CD4-positive, alpha-beta T cell treated with Interleukin-12 subunit alpha and Interleukin-12 subunit beta, for 1 hour (primary cell): ENCODE measurements around the gene PKNOX1.
"Not testable (repeated sequence)": the region's sequence is repeated elsewhere in the genome, so short reads cannot be mapped to it uniquely, and the experiment has no call there.

Experiments used
- DNase-seq: peaks from one replicate; pipeline ENCODE4 v3.0.0-alpha.2; 2020

Gene PKNOX1

DNA sequence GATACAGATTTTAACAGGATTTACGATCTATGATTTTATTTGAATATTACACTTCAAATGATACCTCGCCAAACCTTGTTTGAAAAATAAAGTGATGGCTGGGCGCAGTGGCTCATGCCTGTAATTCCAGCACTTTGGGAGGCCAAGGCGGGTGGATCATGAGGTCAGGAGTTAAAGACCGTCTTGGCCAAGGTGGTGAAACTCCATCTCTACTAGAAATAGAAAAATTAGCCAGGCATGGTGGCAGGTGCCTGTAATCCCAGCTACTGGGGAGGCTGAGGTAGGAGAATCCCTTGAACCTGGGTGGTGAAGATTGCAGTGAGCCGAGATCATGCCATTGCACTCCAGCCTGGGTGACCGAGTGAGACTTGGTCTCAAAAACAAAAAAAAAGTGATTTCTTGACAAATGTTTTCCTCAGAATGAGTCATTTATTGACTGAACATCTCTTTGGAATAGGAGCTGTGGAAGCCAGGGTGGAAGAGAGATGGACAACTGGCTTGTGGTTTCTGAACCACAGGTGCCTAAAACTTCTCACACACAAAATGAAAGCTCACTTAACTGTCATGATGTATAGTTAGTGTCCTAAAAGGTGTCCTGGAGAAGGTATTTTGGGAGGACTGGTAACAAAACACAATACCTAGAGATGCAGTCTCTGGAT lies 11.9 kb downstream of the PKNOX1 start:
- no peak for DNase-seq

DNA sequence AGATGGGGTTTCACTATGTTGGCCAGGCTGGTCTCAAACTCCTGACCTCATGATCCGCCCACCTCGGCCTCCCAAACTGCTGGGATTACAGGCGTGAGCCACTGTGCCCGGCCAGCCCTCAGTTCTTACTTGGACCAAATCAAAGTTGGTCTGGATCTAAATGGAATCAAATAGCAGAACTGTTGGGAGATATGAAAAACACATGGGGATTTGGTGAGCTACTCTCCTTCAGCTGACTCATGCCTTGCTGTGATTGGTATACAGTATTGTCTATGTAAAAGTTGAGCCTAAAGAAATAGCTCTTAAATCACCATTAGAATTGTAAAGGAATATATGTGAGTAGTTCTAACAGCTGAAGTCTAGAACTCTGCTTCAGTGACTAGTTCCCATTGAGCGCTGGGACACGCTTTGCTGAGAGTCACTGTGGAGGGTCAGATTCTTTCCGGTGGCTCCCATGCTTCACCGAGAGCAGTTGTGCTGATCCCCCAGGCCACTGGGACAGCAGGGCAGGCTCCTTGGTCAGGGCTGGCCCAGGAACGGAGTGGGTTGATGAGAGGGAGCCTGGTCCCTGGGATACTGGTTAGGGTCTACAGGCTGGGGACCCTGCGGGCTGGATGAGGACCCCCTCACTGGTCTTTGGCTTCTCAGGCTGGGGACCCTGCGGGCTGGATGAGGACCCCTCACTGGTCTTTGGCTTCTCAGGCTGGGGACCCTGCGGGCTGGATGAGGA lies 14.0 kb downstream of the PKNOX1 start:
- DNase-seq = no peak

DNA sequence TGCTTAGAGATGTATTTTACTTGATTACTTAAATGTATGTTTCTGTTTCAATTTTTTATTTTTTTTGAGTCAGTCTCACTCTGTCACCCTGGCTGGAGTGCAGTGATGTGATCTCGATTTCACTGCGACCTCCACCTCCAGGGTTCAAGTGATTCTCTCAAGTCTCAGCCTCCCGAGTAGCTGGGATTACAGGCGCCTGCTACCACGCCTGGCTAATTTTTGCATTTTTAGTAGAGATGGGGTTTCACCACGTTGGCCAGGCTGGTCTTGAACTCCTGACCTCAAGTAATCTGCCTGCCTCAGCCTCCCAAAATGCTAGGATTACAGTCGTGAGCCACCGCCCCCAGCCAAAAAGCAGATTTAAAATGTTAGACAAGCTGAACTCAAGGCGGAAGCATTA lies 15.0 kb downstream of the PKNOX1 start:
- not testable (repeated sequence) for DNase-seq

DNA sequence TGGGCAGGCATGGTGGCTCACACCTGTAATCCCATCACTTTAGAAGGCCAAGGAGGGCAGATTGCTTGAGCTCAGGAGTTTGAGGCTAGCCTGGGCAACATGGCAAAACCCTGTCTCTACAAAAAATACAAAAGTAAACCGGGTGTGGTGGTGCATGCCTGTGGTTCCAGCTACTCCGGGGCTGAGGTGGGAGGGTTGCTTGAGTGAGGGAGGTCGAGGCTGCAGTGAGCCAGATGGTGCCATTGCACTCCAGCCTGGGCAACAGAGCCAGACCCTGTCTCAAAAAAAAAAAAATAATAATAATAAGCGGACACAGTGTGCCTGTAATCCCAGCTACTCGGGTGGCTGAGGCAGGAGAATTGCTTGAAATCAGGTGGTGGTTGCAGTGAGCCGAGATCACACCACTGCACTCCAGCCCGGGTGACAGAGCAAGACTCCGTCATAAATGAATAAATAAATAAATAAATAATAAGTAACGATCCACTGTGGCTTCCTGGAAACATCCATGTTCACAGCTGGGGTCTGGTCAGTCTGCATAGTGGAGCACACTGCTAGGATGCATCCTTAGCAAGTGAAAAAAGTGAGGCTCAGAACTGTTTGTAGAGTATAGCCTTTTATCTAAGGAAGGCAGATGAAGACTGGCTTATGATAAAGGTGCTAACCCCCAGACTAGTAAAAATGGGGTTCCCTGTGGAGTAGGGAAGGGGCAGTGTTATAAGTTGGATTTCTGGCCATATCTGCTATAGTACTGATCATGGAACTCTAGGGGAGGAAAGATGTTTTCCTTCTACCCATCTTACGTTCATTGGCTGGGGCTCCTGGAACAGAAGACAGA lies 15.7 kb downstream of the PKNOX1 start:
- no peak for DNase-seq

DNA sequence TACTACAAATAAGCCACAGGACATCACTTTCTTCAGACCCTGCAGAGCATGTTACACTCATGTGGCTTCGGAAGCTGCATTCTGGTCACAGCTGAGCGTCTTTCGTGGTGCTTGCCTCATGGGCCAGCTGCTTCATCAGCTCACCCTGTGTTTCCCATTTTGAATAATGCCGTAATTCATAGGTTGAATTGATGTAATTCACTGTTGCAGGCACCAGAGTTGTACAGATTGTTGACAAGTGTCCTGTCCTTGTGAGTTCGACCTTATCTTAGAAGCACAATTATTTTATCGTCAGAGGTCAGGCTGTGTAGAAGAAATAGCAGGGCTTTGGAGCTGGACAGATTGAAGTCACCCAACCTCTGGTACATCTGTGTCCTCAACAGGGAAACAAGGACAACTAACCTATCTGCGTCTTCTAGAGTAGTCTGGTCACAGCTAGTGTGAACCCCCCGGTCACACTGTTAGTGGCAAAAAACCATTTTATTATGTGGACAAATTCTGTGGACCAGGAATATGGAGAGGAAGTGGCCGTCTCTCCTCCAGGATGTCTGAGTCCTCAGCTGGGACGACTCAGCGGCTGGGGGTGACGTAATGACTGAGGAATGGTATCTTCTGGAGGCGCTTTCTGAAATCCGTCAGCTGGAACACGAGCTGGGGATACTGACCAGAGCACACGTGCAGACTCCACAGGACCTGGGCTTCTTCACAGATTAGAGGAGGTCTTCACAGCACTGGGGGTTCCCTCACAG lies 17.8 kb downstream of the PKNOX1 start:
- no peak for DNase-seq

DNA sequence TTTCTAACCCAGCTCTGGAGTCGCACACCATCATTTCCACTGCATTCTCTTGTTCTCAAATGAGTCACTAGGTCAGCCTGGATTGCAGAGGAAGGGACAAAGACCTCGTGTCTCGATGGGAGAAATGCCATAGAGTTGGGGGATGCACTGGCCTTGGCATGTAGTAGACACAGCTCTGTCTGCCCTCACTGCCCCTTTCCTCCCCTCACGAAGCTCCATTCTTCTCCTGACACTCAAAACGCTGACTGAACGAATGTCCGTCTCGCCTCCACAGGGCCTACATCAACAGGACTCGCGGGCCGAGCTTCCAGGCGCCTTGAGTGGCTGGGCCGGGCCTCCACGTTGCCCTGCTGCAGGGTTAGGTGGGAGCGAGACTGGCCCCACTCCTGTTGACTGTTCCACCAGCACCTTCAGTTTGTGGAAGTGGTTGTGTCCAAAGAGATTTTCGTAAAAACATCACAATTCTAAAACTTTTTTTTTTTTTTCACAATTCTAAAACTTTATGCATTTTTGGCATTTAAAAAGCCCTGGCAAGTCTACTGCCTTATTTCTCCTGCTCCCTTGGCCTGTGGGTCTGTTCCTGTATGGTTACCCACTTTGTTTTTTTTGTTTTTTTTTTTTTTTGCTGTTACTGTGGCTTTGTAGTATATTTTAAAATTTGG lies 18.8 kb downstream of the PKNOX1 start:
- DNase-seq = no peak

DNA sequence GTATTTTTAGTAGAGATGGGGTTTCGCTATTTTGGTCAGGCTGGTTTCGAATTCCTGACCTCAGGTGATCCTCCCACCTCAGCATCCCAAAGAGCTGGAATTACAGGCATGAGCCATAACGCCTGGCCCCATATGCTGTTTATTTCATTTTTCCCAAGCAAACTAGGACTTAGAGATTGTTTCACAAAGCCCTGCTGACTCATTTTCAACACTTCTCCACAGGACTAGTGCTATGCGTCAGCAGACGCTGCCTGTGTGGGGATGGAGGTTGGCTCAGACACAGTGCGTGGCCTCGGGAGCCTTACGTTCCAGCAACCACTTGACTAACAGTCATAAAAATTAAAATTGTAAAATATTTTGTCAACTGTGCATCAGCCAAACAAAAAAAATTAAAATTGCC lies 22.7 kb downstream of the PKNOX1 start:
- DNase-seq = no peak

DNA sequence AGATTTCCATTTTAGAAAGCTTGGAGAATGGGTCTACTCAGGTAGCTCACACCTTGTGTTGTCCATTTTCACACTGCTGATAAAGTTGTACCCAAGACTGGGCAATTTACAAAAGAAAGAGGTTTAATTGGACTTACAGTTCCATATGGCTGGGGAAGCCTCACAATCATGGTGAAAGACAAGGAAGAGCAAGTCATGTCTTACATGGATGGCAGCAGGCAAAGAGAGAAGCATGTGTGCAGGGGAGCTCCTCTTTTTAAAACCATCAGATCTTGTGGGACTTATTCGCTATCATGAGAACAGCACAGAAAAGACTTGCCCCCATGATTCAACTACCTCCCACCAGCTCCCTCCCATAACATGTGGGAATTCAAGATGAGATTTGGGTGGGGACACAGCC lies 23.6 kb downstream of the PKNOX1 start:
- not testable (repeated sequence) for DNase-seq

DNA sequence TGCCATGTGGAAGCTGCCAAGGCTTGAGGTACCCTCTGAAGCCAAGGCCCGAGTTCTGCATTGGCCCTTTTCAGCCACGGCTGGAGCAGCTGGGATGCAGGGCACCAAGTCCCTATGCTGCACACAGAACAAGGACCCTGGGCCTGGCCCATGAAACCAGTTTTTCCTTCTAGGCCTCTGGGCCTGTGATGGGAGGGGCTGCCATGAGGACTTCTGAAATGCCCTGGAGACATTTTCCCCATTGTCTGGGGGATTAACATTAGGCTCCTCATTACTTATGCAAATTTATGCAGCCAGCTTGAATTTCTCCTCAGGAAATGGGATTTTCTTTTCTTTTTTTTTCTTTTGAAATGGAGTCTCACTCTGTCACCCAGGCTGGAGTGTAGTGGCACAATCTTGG lies 24.8 kb downstream of the PKNOX1 start:
- not testable (repeated sequence) for DNase-seq

DNA sequence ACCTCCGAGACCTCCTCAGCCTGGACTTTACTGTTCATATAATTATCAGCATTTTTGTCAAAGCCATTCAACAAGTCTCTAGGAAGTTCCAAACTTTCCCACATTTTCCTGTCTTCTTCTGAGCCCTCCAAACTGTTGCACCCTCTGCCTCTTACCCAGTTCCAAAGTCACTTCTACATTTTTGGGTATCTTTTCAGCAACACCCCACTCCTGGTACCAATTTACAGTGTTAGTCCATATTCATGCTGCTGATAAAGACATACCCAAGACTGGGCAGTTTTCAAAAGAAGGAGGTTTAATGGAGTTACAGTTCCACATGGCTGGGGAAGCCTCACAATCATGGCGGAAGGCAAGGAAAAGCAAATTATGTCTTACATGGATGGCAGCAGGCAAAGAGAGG lies 25.7 kb downstream of the PKNOX1 start:
- not testable (repeated sequence) for DNase-seq

DNA sequence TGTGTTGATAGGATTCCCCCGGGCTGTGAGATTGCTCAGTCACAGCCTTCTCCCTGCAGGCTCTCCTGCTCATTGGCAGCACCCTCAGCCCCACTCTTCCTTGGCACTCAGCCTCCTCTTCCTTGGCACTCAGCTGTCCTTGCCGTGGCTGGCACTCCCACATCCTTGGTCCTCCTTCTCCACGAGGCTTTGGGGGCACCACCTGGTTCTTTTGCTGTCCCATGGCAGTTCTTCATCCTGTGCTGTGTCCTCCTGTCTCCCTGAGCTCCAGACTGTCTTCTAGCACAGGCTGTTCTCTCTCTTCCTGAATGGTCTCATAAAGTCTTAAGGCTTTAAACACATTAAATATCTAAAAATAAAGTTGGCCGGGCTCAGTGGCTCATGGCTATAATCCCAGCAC lies 27.0 kb downstream of the PKNOX1 start:
- DNase-seq = no peak

DNA sequence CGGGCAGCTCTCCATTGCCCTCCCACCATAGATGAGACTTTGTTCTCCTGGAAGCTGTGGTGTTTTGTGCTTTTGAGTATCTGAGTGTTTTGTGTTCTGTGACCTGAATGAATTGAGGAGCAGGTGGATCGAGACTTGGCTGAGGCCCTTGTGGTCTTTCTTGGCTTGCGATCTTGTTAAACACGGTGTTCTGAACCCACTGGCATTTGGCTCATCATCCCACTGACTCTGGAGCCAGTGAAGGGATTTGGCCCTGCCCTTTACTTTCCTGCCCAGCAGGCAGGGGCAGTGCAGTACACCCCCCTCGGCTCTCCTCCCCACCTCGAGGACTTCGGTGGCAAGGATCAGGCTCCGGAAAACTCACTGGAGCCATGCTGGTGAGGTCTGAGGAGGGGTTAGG lies 30.6 kb downstream of the PKNOX1 start:
- DNase-seq = no peak

DNA sequence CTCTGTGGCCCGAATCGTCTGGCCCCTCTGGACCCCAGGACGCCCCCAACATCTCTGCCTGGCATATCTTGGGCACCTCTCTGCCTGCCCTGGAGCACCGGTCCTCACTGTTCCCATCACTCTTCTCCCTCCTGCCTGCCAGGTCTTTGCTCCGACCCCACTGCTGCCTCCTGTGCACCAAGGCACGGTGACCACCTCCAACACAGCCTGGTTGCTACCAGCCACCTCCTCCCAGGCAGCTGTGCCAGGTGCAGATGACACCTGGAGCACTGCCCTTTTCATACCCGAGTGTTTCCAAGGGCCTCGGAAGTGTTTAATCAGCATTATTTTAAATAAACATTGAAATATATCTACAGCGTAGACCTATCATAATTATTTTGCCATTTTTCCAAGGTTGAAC lies 31.3 kb downstream of the PKNOX1 start:
- no peak for DNase-seq

DNA sequence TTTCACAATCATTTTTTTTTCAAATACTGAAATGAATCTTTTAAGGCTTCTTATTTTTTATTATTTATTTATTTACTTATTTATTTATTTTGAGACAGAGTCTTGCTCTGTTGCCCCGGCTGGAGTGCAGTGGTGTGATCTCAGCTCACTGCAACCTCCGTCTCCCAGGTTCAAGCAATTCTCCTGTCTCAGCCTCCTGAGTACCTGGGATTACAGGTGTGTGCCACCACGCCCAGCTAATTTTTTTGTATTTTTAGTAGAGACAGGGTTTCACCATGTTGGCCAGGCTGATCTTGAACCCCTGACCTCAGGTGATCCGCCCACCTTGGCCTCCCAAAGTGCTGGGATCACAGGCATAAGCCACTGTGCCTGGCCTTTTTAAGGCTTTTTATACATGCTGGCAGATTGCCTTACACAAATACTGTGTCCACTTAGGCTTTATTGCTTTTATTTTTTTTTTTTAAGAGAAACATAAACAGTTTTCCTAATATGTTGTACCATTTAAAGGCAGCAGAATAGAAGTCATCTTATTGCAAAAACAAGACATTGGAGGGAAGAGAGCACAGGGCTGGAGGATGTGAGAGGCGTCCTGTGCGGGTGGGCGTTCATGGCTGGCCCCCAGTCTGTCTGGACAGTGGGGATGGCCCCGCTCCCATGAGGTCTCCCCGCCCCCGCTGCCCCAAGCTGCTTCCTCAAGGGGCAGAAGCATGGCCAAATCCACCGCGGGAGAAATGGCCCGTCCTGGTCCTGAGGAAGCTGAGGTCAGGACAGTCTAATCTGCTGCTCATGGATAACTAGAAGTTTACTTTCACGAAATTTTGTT lies 31.9 kb downstream of the PKNOX1 start:
- not testable (repeated sequence) for DNase-seq

DNA sequence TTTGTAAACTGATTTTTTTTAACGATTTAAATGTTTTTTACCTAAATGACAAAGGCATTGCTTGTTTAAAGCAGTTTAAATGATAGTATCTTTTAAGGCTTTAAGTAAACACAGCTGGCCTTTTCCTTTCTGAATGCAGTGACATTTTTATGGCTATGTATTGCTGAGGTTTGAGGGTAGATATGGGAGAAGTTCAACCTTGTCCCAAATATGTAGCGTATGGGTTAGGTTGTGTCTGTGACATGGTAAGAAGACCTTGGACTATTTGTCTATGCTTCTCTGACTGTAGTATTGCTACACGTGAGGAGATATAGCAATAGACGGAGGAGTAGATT lies 32.5 kb downstream of the PKNOX1 start:
- no peak for DNase-seq

DNA sequence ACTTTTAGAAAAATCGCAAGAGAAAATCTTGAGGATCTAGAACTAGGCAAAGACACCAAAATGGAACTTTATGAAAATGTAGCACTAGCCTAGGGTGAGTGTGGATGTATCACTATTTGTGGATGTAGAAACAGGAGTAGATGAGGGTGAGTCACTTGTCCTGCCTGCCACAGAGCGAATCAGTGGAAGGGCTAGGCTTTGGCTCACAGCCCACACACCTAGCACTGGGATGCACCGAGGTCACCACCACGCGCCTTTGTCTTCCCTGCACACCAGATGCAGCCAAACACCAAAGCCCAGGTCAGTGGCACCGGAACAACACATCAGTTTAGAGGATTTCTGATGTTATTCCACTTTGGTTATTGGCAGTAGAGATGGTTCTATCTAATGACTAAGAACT lies 38.2 kb downstream of the PKNOX1 start:
- DNase-seq = no peak

DNA sequence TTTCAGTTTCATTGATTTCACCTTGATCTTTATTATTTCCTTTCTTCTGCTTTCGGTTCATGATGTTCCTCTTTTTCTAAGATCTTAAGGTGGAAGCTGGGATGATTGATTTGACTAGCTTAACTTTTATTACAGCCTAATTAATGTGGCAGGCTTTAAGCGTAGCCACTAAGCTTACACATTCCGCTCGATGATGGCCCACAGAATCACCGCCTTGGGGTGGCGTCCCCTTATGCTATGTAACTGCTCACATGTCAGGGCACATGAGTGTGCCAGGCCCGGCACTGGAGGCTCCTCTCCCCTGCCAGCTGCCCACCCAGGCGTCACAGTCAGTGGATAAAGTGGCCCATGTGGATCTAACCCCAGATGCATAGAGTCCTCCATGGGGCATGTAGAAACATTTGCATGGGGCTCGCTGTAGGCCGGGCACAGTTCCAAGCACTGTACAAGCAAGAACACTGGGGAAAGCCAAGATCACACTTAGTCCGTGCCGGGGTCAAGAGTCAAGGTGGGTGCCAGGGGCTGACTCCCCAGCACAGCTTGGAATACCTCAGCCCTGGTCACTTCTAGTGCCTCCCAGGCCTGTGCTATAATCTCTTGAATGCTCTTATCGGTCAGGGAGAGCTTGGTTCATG lies 41.7 kb downstream of the PKNOX1 start:
- no peak for DNase-seq

DNA sequence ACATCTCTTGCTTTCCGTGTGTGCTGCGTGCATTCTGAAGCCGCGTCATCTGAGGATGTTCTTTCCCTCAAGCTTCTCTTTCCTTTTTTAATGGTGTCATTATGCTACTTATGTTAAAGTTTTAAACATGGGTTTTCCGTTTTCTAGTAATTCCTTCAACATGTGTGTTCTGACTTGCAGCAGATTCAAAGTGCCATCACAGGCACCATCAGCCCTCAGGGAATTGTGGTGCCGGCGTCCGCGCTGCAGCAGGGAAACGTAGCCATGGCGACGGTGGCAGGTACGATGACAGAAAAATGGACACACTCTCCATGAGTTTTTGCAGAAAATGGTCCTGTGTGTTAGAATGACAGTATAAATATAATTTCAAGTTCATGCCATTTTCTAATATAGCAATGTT lies 42.4 kb downstream of the PKNOX1 start:
- no peak for DNase-seq

DNA sequence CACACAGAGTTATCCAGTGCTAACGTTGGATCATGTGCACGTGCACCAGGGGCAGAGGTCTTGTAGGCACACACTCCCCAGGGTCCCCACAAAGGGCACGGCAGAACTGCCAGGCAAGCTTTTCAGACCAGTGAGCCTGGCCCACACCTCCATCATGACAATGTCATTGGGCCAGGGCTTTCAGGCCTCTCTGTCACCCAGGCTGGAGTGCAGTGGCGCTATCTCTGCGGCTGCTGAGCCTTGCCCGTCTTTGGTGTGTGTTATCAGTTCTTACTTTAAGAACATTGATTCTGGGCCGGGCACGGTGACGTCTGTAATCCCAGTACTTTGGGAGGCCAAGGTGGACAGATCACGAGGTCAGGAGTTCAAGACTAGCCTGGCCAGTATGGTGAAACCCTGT lies 44.2 kb downstream of the PKNOX1 start:
- no peak for DNase-seq

DNA sequence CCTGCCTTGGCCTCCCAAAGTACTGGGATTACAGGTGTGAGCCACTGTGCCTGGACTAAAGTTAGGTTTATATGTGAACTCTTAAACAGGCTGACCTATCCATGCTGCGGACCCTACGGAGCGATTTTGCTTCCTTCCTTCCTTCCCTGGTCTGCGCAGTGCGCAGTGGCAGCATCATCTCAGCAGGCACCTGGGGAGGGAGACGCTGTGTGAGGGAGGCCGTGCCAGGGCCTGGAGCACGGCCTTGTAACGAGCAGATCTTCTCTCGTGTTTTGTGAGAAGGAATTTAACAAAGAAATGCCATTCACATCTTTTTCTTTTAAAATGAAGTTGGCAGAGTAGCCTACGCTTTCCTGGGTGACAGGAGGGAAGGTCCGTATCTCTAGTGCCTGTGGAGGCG lies 45.8 kb downstream of the PKNOX1 start:
- no peak for DNase-seq

DNA sequence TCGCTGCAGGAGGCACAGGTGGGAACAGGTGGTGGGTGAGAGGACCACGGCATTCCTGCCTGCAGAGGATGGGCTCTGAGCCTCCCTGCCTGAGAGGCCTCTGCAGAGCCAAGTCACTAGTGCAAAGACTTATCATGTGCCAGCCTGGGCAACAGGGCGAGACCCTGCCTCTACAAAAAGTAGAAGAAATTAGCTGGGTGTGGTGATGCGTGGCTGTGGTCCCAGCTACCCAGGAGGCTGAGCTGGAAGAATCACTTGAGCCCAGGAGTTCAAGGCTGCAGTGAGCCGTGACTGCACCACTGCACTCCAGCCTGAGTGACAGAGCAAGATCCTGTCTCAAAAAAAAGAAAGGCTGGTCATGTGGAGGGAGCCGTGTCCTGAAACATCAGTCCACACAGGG lies 46.4 kb downstream of the PKNOX1 start:
- DNase-seq = no peak
